KG1 (cell line): ENCODE results near the gene RBP3.

Source experiments
- DNase-seq: peaks from one replicate; lab custom pipeline; 2025; lab: John Stamatoyannopoulos, UW

Gene RBP3

DNA sequence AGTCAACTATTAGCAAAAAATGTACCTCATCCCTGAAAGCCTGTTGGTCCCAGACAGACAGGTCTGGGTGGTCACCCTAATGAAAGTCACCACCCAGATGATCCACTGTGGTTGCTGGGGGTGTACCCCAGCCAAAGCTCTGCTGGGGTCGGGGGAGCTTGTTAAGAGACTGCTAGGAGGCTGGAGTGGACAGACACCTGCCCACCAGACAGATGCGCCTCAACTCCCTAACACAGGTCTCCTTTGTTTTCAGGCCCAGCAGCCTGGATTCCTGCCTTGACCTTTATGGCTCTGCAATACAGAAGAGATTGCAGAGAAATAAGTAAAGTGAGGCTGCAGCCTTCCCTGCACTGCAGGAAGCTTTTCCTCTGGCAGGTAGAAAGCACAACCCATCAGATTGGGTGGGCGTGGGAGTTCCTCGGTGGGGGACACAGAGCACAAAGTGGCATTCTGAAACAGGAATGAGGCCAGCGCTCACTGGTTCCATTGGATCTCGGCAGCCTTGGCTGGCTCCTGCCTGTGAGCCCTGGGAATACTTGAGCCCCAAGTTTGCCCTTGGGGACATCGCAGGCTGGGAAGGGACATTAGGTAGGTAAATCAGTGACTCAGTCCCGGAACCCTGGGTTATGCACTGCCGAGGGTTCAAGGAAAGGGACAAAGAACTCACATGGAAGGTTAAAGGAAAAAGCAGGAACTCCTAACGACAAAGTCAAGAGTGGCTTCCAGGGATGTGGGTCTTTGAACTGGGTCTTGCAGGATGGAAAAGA is 53.9 kb downstream of the RBP3 start:
- no peak for DNase-seq

DNA sequence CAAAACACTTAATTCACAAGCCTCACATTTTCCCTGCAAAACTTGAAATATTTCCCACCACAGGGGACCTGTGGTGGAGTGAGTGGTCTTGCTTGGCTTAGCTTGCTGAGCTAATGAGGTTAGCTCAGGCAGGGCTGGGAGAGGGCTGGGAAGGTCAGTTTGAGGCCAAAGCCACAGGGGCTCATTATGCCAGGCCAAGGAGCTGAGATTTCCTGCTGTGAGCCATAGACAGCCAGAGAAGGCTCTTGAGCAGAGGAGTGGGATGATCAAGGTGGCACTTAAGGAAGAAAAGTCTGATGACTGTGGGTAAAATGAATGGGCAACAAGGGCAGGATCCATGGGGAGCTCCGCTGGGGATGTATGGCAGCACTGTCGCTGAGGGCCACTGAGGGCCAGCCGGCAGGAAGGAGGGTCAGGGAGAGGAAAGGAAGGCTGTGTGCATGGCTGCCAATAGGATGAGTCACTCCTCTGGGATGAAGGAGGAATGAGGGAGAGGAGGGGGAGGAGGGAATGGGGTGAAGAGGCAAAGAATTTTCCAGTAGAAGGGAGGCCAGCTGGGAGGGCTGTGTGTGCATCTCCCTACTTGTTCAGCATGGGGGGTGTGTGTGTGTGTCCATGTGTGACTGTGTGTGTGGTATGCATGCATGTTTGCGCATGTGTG is 54.6 kb downstream of the RBP3 start:
- DNase-seq, result no peak

DNA sequence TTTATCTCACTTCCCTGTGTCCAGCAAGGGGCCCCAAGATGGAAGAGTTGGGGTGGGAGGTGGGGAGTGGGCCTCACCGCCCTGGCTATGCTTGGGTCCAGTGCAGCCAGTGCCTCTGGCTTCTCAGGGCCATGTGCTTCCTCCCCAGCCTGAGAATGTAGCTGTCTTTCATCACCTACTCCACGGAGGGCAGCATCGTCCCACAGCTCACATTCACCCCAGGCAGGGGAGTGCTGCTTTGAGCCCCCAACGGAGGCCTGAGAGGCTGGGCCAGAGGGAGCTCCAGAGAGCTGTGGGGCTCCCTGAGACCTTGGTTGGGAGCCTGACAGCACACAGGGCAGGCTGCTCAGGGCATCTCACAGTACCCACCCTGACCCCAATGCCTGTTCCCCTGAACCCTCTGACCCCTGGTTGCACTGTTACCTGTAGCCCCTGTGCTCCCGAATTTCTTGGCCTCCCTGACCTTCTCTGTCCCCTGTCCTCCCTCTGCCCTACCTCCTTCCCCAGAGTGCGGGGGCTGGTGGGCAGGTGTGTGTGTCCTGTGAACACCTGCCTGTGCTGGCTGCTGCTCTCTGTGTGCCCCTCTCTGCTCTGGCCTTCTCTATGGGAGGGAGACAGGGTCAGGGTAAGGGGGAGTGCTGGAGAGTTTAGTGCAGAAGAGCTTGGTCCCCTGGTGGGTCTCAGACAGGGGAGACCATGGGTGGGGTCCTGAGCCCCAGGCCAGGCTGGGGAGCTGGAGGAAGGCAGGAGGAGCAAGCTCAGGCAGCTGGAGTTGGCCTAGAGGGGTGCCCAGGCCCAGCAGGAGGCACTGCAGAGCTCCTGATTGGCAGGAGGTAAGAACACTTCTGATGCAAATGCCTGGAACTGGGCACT is 55.5 kb downstream of the RBP3 start:
- no peak for DNase-seq

DNA sequence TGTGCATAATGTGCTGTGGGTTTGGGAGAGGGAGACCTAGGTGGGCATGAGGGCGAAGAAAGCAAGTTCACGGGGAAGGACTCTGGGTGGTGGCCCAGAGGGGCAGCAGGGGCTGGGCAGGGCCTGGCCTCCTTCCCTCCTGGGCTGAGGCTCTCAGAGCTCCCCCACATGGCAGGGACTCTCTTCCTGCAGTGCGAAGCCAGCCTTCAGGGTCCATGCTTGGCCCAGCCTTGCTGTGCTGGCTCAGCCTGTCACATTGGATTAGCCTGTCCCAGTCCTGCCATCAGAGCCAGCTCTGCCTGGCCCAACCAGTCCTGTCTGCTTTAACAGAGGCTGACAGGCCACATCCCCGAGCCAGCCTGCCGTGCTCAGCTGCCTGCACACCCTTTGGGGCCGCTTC is 56.3 kb downstream of the RBP3 start:
- DNase-seq, result no peak

DNA sequence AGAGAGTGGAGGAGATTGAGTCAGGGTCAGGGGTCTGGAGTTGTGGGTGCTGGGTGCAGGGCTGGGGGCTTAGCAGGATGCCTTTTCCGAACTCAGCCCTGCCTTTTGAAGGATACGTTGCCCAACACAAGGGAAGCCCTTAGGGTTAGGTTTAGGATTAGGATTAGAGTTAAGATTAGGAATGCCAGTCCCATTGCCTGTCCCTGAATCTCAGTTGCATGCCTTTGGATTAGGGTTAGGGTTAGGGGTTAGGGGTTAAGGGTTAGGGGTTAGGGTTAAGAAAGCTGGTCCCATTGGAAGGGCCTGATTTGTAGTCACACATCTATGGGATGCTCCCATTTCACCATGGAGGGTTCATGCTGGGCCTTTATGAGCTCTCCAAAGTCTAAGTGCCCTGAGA is 56.8 kb downstream of the RBP3 start:
- DNase-seq, result no peak

DNA sequence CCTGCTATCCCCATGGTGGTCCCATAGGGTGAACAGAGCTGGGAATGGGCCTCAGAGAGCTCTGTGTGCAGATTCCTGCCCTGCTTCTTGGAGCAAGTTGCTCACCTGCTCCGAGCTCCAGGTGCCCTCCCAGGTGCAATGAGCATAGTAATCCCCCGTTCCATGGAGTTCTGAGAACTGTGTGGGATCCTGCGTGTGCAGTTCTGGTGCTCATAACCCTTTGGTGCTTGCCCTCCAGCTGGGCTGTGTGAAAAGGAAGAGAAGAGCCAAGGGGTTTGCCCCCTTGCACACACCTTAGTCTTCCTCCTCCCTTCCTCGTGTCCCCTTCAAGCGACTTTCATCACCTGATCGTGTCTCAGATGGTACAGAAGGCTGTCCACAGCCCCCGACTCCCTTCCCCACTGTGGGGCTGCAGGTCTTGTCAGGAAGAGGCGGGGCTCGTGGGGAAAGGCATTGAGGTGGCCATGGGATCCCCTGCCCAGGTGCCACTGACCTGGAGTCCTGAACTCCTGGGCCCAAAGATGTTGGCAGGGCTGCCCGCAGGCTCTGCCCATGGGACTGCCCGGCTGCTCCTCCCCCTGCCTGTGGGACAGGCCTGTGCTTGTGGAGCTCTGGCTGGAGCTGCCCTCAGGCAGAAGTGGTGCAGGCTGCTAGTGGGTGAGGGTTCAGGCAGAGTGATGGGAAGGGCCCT is 57.8 kb downstream of the RBP3 start:
- no peak for DNase-seq

DNA sequence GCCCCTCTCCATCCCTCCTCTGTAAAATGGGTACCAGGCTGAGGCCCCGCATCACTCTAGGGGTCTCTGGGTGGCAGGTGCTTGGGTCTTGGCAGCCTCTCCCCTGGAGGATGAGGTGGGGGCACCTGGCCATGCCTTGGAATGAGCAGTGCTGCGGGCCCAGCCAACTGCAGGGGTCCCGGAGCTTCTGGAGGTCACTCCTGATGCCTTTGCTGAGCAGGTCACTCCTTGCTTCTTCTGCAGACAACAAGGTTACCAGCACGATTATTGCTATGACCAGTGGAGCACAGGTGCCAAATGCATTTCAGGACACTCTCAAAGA is 58.3 kb downstream of the RBP3 start:
- DNase-seq, result no peak

DNA sequence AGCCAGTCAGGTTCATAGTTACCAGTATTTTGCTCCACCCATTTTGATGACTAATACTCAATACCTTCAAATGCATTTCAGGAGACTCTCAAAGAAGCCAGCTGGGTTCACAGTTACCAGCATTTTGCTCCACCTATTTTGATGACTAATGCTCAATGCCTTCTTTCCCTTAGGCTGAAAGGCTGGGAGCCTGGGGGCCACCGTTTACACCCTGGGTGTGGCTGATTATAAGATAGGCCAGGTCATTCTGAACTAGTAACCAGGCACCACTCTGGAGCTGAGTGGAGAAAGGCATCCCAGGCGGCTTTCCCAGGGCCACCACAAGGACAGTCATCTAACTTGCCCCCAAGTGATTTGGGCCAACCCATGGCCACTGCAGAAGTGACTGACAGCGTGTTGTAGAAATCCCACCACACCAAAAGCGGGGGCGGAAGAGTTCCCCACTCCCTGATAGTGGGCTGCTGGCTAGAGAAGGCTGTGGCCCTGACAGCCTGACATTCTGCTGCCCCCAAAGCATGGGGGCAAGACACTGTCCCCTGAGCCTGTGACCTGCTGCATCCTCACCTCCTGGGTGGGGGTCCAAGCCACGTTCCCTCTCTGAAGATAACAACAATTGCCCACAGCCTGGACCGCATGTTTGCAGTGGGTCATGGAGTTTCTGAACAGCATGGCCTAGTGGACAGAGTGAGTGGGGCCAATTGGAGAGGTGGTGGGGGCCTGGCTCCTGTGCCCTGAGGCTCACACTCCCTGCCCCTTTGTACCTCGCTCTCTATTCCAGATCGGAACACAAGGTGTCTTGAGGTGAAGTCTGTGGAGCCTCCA is 58.9 kb downstream of the RBP3 start:
- no peak for DNase-seq
